ENCODE data around the gene SLC35F3.

DNA sequence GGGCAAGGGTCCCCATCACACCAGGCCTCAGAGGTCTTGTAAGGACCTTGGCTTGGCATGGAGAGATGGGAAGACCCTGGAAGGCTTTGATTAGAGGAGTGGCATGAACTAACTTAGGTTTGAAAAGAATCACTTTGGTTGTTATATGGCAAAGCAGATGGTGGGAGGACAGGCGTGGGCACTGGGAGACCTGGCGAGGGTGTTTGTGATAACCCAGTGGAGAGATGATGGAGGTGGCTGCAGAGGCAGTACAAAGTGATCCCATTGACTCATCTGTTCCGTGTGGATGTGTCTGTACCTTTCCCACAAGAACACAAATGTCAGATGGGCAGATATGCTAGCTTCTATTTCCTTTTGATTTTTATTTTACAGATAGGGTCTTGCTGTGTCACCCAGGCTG, 168.3 kb downstream of the SLC35F3 start:
- TF ChIP-seq, protein P1, sequence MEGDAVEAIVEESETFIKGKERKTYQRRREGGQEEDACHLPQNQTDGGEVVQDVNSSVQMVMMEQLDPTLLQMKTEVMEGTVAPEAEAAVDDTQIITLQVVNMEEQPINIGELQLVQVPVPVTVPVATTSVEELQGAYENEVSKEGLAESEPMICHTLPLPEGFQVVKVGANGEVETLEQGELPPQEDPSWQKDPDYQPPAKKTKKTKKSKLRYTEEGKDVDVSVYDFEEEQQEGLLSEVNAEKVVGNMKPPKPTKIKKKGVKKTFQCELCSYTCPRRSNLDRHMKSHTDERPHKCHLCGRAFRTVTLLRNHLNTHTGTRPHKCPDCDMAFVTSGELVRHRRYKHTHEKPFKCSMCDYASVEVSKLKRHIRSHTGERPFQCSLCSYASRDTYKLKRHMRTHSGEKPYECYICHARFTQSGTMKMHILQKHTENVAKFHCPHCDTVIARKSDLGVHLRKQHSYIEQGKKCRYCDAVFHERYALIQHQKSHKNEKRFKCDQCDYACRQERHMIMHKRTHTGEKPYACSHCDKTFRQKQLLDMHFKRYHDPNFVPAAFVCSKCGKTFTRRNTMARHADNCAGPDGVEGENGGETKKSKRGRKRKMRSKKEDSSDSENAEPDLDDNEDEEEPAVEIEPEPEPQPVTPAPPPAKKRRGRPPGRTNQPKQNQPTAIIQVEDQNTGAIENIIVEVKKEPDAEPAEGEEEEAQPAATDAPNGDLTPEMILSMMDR (IDR thresholded peaks at IDR 0.05; ENCODE audit: insufficient read depth, low read length, poor library complexity, severe bottlenecking): no peak
- no peak for TF ChIP-seq EZH2phosphoT487 (conservative IDR thresholded peaks at IDR 0.05; ENCODE audit: low read length)
